Left ventricle myocardium inferior (tissue), 1 donor: ENCODE results near the gene AP3M1. TPM values are rescaled to one million over a fixed set of nuclear protein-coding genes. Genes with fewer than 3 reads are reported as not detected.

Source experiments
- DNase-seq: peaks from one replicate; pipeline ENCODE4 v3.0.0-alpha.2; 2020
- H3K27ac ChIP-seq: fragments of 200-600 bp; replicated peaks from 2 replicates; pipeline ENCODE4 v1.8.0; 2021
- H3K27me3 ChIP-seq: fragments of 200-600 bp; 2 replicates; pipeline ENCODE4 v1.8.0; 2021; ENCODE audit warnings: low read depth
- H3K36me3 ChIP-seq: fragments of 200-600 bp; 2 replicates; pipeline ENCODE4 v1.8.0; 2021
- H3K4me1 ChIP-seq: fragments of 200-600 bp; 2 replicates; pipeline ENCODE4 v1.8.0; 2021
- H3K4me3 ChIP-seq: fragments of 200-600 bp; 2 replicates; pipeline ENCODE4 v1.8.0; 2021; ENCODE audit warnings: mild to moderate bottlenecking, moderate library complexity
- H3K9me3 ChIP-seq: fragments of 200-600 bp; replicated peaks from 2 replicates; pipeline ENCODE4 v1.8.0; 2021
- CTCF ChIP-seq: fragments of 200-600 bp; IDR thresholded peaks from 2 replicates; pipeline ENCODE4 v1.8.0; 2021; ENCODE audit warnings: antibody characterized with exemption, mild to moderate bottlenecking, borderline replicate concordance
- intact Hi-C: fragments of 100-400 bp; cut with micrococcal nuclease; formaldehyde crosslinking; loops from one replicate; pipeline ENCODE4 v1.11.0; 2022
- total RNA-seq: library from RNA; stranded (reverse); fragmentation: NEBNext Ultra II Directional; extraction: Animal tissue kit (Norgen Biotek cat#: 25700); gene quantifications from one replicate; pipeline ENCODE4 v1.2.1, GENCODE V29; 2021
- donor health status: DM: no; HTN: yes; CAD: no; lungs with severe emphysema.

AP3M1 gene
- total RNA-seq, 1 donor from 2014 or later: 30.6 TPM

GRCh38 chr10:74079936-74080590 is 70.6 kb downstream of the AP3M1 start:
- no peak for DNase-seq
- no peak overlapping the region for H3K4me3 ChIP-seq
- intact Hi-C loops: loop anchor here (5.0 to 10.0 kb wide), 2 partner anchors 75 to 193 kb away; no protein-coding TSS in a partner anchor
- no peaks in the 10 kb centered on the region for H3K9me3 ChIP-seq
- H3K36me3 ChIP-seq: peaks cover 47% of the 10 kb centered on the region
- TF ChIP-seq CTCF: no peak
- peaks cover 84% of the 10 kb centered on the region for H3K4me1 ChIP-seq
- peak overlapping the region; percentile 40 for H3K27ac ChIP-seq
- no peaks in the 10 kb centered on the region for H3K27me3 ChIP-seq

DNA sequence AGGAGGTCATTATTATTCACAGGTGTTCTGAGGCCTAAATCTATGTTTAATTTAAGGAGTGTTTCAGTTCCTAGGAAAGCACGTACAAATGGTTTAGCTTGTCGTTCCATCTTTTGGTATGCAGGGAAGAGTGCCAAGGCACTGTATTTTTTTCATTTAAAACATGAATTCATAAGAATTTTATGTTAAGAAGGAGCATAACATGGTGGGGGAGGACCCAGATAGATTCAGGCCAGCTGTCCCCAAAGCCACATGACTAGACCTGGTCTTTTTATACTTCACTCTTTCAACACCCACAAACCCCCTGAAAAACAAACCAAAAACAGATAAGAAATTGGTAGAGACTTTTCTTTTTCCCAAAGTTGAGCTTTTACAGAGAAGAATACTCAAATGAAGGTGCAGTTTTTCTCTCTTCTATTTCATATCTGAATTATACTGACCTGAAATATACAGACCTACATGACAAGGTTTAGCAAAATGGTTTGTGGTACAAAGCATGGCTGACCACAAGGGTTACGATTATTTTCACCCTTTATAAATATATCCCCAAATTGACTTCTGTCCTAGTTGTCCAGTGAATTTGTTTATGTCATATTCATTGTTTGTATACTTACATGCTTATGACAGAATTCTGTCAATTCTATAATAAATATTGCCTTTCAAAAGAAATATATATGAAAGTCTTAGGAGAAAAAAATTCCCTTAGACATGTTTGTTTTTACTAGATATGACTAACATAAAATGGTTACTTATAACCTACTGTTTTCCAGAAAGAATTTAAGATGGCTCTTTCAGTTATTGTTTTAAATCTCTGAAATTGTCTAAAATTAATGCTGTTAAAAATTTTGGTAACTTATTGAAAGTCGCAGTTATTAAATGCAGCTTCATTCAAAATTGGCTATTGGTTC is 71.3 kb downstream of the AP3M1 start:
- H3K36me3 ChIP-seq: peaks cover 47% of the 10 kb centered on the region
- intact Hi-C loops: no loop called here
- H3K4me1 ChIP-seq: peaks cover 78% of the 10 kb centered on the region
- no peaks in the 10 kb centered on the region for H3K9me3 ChIP-seq
- TF ChIP-seq CTCF: no peak
- DNase-seq: no peak
- H3K27ac ChIP-seq: peak overlapping the region; percentile 40
- no peak overlapping the region for H3K4me3 ChIP-seq
- H3K27me3 ChIP-seq: no peaks in the 10 kb centered on the region

- Histone ChIP-seq H3K9me3 (no peaks in the 10 kb centered on the region), H3K27me3 (no peaks in the 10 kb centered on the region), H3K4me3 (no peak overlapping the region), H3K27ac (no peak overlapping the region), H3K4me1 (peaks cover 74% of the 10 kb centered on the region), H3K36me3 (peaks cover 47% of the 10 kb centered on the region)
- intact Hi-C loops: no loop called here
- TF ChIP-seq CTCF: no peak
- no peak for DNase-seq
These were observed 72.6 kb downstream of the AP3M1 start for GRCh38 chr10:74078037-74078436.

DNA sequence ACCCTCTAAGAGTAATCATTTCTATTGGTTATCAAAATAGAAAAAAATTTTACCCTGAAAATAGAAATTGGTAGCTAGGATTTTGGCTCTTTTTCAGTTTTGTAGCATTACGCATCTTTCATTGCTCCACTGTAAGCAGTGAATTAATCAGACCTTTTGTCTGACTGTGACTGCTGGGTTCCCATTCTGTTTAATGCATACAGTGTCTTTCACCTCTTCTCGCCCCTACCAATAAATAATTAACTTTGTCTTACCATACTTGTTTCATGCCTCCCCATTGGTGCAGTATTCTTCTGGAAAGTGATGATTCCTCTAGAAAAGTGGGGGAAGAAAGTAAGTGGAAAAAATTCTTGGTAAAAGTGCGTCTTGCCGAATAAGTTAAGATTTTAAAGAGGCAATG is 73.2 kb downstream of the AP3M1 start:
- H3K27ac ChIP-seq: no peak overlapping the region
- intact Hi-C loops: no loop called here
- DNase-seq: no peak
- H3K4me1 ChIP-seq: peaks cover 74% of the 10 kb centered on the region
- H3K27me3 ChIP-seq: no peaks in the 10 kb centered on the region
- no peak overlapping the region for H3K4me3 ChIP-seq
- no peak for TF ChIP-seq CTCF
- H3K36me3 ChIP-seq: peaks cover 47% of the 10 kb centered on the region
- no peaks in the 10 kb centered on the region for H3K9me3 ChIP-seq

DNA sequence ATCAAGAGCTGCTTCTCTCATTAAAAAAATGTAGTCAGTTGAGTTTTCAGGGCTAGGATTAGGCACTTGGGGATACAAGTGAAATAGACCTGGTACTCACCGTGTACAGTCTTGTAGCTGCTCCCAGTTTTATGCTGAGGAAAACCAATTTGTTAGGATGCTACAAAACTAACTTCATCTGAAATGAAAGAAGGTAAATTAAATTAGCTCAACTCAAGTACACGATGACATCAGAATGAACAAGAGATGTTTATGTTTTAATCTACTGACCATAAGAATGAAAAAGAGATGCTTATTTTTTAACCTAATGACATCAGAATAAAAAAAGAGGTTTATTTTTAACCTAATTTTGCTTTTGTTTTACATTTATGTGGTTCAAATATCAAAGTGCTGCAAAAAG is 73.7 kb downstream of the AP3M1 start:
- no peak for TF ChIP-seq CTCF
- H3K4me3 ChIP-seq: no peak overlapping the region
- H3K4me1 ChIP-seq: peaks cover 74% of the 10 kb centered on the region
- DNase-seq: no peak
- no peaks in the 10 kb centered on the region for H3K9me3 ChIP-seq
- intact Hi-C loops: no loop called here
- peaks cover 51% of the 10 kb centered on the region for H3K36me3 ChIP-seq
- no peaks in the 10 kb centered on the region for H3K27me3 ChIP-seq
- H3K27ac ChIP-seq: no peak overlapping the region
